ENCODE measurements around the gene C1orf53. TPM values are rescaled to one million over a fixed set of nuclear protein-coding genes. Genes with fewer than 3 reads are reported as not detected.

Gene C1orf53
- total and polyA plus RNA-seq, 2 of the 13 experiments (the other 11 are each of a cell fraction or from before 2014, with no cell fraction given), result 5.8 to 10.1 TPM

GRCh38 chr1:197902454-197903195, at the start of gene C1orf53 (continued):
- TF ChIP-seq THRA (CRISPR knock-in tag; IDR thresholded peaks at IDR 0.05; ENCODE audit: borderline replicate concordance) (no peak), STAG1 (CRISPR knock-in tag; IDR thresholded peaks at IDR 0.05) (0 out of 2 replicates have a peak, but pooled peaks have one; percentile 1), ARNTL (CRISPR knock-in tag; IDR thresholded peaks at IDR 0.05) (peak; percentile 53; the same call in 1 of the 2 replicates), ZNF678 (CRISPR knock-in tag; IDR thresholded peaks at IDR 0.05) (no peak), ZFAT (CRISPR knock-in tag; conservative IDR thresholded peaks at IDR 0.05) (no peak), TAF15 (IDR thresholded peaks at IDR 0.05; ENCODE audit: low read depth, low read length, poor library complexity, severe bottlenecking) (peak; percentile 74), ZSCAN31 (CRISPR knock-in tag; IDR thresholded peaks at IDR 0.05; ENCODE audit: low read depth) (peak; percentile 99), ZNF772 (CRISPR knock-in tag; IDR thresholded peaks at IDR 0.05) (peak; percentile 96; the same call in 1 of the 2 replicates), USF2 (IDR thresholded peaks at IDR 0.05; ENCODE audit: low read depth, low read length) (no peak), USF2 (CRISPR knock-in tag; IDR thresholded peaks at IDR 0.05; ENCODE audit: borderline replicate concordance) (no peak), TOPORS (CRISPR knock-in tag; IDR thresholded peaks at IDR 0.05) (peak; percentile 95), ZNF138 (CRISPR knock-in tag; IDR thresholded peaks at IDR 0.05; ENCODE audit: low read depth) (peak; percentile 90), SP2 (CRISPR knock-in tag; IDR thresholded peaks at IDR 0.05) (peak; percentile 33; the same call in 1 of the 2 replicates), FOXO1 (CRISPR knock-in tag; IDR thresholded peaks at IDR 0.05) (peak; percentile 34), LCORL (IDR thresholded peaks at IDR 0.05) (no peak), LCORL (CRISPR knock-in tag; IDR thresholded peaks at IDR 0.05) (peak; percentile 31; the same call in 1 of the 2 replicates)
- TF ChIP-seq, protein P1, sequence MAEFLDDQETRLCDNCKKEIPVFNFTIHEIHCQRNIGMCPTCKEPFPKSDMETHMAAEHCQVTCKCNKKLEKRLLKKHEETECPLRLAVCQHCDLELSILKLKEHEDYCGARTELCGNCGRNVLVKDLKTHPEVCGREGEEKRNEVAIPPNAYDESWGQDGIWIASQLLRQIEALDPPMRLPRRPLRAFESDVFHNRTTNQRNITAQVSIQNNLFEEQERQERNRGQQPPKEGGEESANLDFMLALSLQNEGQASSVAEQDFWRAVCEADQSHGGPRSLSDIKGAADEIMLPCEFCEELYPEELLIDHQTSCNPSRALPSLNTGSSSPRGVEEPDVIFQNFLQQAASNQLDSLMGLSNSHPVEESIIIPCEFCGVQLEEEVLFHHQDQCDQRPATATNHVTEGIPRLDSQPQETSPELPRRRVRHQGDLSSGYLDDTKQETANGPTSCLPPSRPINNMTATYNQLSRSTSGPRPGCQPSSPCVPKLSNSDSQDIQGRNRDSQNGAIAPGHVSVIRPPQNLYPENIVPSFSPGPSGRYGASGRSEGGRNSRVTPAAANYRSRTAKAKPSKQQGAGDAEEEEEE (CRISPR knock-in tag; IDR thresholded peaks at IDR 0.05; ENCODE audit: borderline replicate concordance), result no peak
- TF ChIP-seq, protein P2, sequence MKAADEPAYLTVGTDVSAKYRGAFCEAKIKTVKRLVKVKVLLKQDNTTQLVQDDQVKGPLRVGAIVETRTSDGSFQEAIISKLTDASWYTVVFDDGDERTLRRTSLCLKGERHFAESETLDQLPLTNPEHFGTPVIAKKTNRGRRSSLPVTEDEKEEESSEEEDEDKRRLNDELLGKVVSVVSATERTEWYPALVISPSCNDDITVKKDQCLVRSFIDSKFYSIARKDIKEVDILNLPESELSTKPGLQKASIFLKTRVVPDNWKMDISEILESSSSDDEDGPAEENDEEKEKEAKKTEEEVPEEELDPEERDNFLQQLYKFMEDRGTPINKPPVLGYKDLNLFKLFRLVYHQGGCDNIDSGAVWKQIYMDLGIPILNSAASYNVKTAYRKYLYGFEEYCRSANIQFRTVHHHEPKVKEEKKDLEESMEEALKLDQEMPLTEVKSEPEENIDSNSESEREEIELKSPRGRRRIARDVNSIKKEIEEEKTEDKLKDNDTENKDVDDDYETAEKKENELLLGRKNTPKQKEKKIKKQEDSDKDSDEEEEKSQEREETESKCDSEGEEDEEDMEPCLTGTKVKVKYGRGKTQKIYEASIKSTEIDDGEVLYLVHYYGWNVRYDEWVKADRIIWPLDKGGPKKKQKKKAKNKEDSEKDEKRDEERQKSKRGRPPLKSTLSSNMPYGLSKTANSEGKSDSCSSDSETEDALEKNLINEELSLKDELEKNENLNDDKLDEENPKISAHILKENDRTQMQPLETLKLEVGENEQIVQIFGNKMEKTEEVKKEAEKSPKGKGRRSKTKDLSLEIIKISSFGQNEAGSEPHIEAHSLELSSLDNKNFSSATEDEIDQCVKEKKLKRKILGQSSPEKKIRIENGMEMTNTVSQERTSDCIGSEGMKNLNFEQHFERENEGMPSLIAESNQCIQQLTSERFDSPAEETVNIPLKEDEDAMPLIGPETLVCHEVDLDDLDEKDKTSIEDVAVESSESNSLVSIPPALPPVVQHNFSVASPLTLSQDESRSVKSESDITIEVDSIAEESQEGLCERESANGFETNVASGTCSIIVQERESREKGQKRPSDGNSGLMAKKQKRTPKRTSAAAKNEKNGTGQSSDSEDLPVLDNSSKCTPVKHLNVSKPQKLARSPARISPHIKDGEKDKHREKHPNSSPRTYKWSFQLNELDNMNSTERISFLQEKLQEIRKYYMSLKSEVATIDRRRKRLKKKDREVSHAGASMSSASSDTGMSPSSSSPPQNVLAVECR (CRISPR knock-in tag; IDR thresholded peaks at IDR 0.05; ENCODE audit: borderline replicate concordance), result peak; percentile 85; the same call in 1 of the 2 replicates

Data from HepG2 (cell line).